Measurements from ENCODE around the gene LYZ. TPM values are rescaled to one million over a fixed set of nuclear protein-coding genes. Genes with fewer than 3 reads are reported as not detected.

LYZ gene
- total and polyA plus RNA-seq, 9 of the 15 experiments (the other 6 are each of a cell fraction or from before 2014, with no cell fraction given): 27.2 to 96.3 (median 42.1) TPM

- ATAC-seq (no peak), FAIRE-seq (no peak), DNase-seq (ENCODE audit: extremely low read depth in 1 of 4, low spot score in 3 of 4) (no peak)
- no peak overlapping the region for H3K27ac ChIP-seq (ENCODE audit: extremely low read depth, low read depth, low read length)
- POLR2A ChIA-PET: interaction anchor here (1.4 kb wide), 1 partner anchor 8 kb away, joined by 4 read pairs; no protein-coding TSS in a partner anchor
- no peak for TF ChIP-seq ZKSCAN3 (CRISPR knock-in tag; IDR thresholded peaks at IDR 0.05)
- TF ChIP-seq ZNF551 (CRISPR knock-in tag; IDR thresholded peaks at IDR 0.05): no peak
- TF ChIP-seq U2AF1 (optimal IDR thresholded peaks at IDR 0.05; ENCODE audit: low read depth, low read length): no peak
- no peak for TF ChIP-seq L3MBTL2 (IDR thresholded peaks at IDR 0.05)
- no TSS peak for BruUV-seq (replicated peaks)
- no peaks in the 10 kb centered on the region for H3K27me3 ChIP-seq (ENCODE audit: control insufficient read depth in 2 of 2, insufficient read depth in 2 of 2, low read length in 2 of 2)
- H2AFZ ChIP-seq (ENCODE audit: low read depth, low read length): no peak overlapping the region
- no peak overlapping the region for H3K9ac ChIP-seq (ENCODE audit: insufficient read depth in 1 of 2, low read depth in 2 of 2, low read length in 2 of 2)
- H3K4me2 ChIP-seq (ENCODE audit: insufficient read depth, low read length): no peak overlapping the region
- intact Hi-C loops (cut with micrococcal nuclease): loop anchor here (10.0 kb wide), 2 partner anchors 124 to 196 kb away; partner anchors contain the start of gene FRS2
- no peaks in the 10 kb centered on the region for H4K20me1 ChIP-seq (replicated peaks; ENCODE audit: control insufficient read depth, insufficient read depth, low read length)
- in situ Hi-C loops (cut with MboI): loop anchor here (10.0 kb wide), 1 partner anchor 224 kb away; no protein-coding TSS in a partner anchor
- peaks cover 8 to 15% of the 10 kb centered on the region in 2 experiments; a peak in 4 of 5 replicates for H3K4me1 ChIP-seq (replicated peaks in 1 of 2; ENCODE audit: control insufficient read depth in 2 of 2, insufficient read depth in 2 of 2, low read length in 2 of 2)
- H3K79me2 ChIP-seq (ENCODE audit: control insufficient read depth, insufficient read depth, low read length): no peaks in the 10 kb centered on the region
- H3K4me3 ChIP-seq: no peak overlapping the region
- no peaks in the 10 kb centered on the region for H3K9me1 ChIP-seq (ENCODE audit: control insufficient read depth, insufficient read depth, low read length)
- no peaks in the 10 kb centered on the region for H3K9me3 ChIP-seq (replicated peaks; ENCODE audit: control insufficient read depth, insufficient read depth, low read depth, low read length)
- CTCF ChIA-PET (ENCODE audit: low intra/inter-chr PET ratio): interaction anchor here (0.6 to 0.7 kb wide), 2 partner anchors 31 to 63 kb away, joined by 3 to 4 read pairs; no protein-coding TSS in a partner anchor
- no peaks in the 10 kb centered on the region for H3K36me3 ChIP-seq (ENCODE audit: control insufficient read depth, insufficient read depth, low read length)
- WGBS (ENCODE audit: insufficient coverage, low coverage, missing lambda C conversion rate): 89% methylated on average over 1 of the region's 1 CpG
Observed at GRCh38 chr12:69350777-69351176, 2.6 kb downstream of the LYZ start.
